GM18499 (cell line): ENCODE measurements around the gene FBL.
"Not testable (repeated sequence)": the region's sequence is repeated elsewhere in the genome, so short reads cannot be mapped to it uniquely, and the experiment has no call there.

ENCODE experiments used
- ATAC-seq: cut with Tn5 transposase; IDR thresholded peaks from one replicate; pipeline ENCODE4 v1.9.1; 2021; ENCODE audit warnings: moderate number of reproducible peaks; ENCODE audit not compliant: insufficient read depth, unreplicated experiment

Gene FBL

GRCh38 chr19:39845933-39846677 lies at the start of gene FBL:
FBL (minus strand) TSS chr19:39846379; CDS start chr19:39846300, 79 bp downstream.
- ATAC-seq = peak; percentile 51

GRCh38 chr19:39895096-39895495 lies 48.9 kb upstream of the FBL start:
- ATAC-seq = not testable (repeated sequence)

GRCh38 chr19:39894236-39894606 lies 48.0 kb upstream of the FBL start:
- not testable (repeated sequence) for ATAC-seq

GRCh38 chr19:39893366-39894235 lies 47.4 kb upstream of the FBL start:
- not testable (repeated sequence) for ATAC-seq

- not testable (repeated sequence) for ATAC-seq
Observed at GRCh38 chr19:39892506-39892902, 46.3 kb upstream of the FBL start.

GRCh38 chr19:39891660-39892505 lies 45.7 kb upstream of the FBL start:
- not testable (repeated sequence) for ATAC-seq

- no peak for ATAC-seq
Observed at GRCh38 chr19:39890755-39891551, 44.8 kb upstream of the FBL start.

- not testable (repeated sequence) for ATAC-seq
Observed at GRCh38 chr19:39889872-39890754, 43.9 kb upstream of the FBL start.

- not testable (repeated sequence) for ATAC-seq
Observed at GRCh38 chr19:39887456-39887951, 41.3 kb upstream of the FBL start.

- not testable (repeated sequence) for ATAC-seq
Observed at GRCh38 chr19:39885821-39886554, 39.8 kb upstream of the FBL start.

- ATAC-seq = not testable (repeated sequence)
Observed at GRCh38 chr19:39884721-39885120, 38.5 kb upstream of the FBL start.

- not testable (repeated sequence) for ATAC-seq
Observed at GRCh38 chr19:39882645-39883044, 36.5 kb upstream of the FBL start.

GRCh38 chr19:39881495-39882110 lies 35.4 kb upstream of the FBL start:
- ATAC-seq = not testable (repeated sequence)

GRCh38 chr19:39880241-39880640 lies 34.1 kb upstream of the FBL start:
- ATAC-seq = not testable (repeated sequence)

GRCh38 chr19:39879796-39880195 lies 33.6 kb upstream of the FBL start:
- not testable (repeated sequence) for ATAC-seq

GRCh38 chr19:39878866-39879265 lies 32.7 kb upstream of the FBL start:
- not testable (repeated sequence) for ATAC-seq

- no peak for ATAC-seq
Observed at GRCh38 chr19:39878398-39878797, 32.2 kb upstream of the FBL start.
